Measurements from ENCODE around the gene NTRK3.

NTRK3 gene

GRCh38 chr15:88118035-88118434 lies 138.5 kb downstream of the NTRK3 start:
- no peak for DNase-seq

DNA sequence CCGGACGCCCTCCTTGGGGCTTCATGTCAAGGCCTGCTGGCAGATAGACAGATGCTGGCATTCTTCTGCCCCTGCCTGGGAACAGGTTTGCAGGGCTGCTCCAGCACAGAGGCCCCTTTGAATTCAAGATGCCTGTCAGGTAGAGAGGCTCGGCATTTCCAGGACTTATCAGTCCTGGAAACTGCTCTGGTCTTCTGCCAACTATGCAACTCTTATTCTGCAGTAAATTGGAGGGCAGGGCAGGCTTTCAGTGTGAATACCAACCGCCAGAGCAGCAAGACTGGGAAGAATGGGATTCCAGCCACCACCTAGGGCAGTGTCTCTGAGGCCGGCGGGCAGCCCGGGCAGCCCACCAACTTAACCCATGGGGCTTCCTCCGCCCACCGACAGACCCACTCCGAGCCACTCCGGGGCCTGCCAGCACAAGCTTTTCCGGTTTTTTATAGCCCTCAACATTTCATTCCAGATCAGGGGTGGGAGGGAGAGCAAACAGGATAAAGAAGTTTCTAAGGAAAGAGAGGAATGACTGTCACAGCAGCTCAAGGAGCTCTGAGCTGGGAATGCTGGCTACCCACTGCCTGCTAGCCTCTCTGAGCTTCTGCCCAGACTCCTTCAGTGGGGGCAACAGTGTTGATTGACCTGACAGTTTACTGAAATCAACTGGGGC lies 140.9 kb downstream of the NTRK3 start:
- DNase-seq, result no peak

DNA sequence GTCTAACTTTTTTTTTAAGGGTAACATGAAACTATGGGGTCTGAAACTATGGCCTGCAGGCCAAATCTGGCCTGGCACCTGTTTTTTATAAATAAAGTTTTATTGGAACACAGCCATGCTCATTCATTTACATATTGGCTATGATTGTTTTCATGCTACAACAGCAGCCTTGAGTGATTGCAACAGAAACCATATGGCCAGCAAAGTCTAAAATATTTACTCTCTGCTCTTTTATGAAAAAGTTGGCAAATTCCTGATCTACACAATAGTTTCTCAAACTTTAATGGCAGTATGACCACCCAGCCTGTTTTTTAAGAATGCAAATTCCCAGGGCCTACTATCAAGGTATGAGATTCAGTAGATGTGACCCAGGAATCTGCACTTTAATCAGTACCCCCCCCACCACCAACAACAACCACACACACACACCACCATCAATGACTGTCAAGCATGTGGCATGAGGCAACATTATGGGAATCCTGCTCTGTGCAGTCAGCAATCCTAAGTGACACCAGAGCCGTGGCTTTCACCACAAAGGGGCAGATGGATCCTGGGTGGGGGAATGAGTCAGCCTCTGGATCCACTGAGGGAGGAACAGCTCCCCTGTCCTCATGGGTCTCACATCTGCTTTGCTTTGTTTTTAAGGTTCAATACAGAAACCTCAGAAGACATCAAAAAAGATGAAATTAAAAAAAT lies 142.8 kb downstream of the NTRK3 start:
- peak; percentile 74 for DNase-seq

DNA sequence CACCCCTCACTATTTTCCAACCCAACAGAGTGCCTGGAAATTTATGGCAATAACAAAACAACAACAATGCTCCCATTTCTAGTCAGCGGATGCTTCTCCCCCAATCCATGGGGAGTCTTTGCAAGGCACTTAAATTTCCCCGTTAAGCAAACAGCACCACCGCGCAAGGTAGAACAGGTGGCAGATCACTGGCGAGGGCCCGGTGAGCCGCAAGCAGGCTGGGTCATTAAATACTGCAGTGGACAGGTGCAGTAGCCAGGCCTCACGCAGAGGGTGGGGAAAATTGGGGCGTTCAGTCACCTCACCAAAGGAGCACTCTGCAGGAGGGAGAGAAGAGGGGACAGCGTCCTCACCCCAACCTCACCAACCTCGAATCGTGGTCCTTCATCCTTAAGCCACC lies 147.5 kb downstream of the NTRK3 start:
- DNase-seq, result no peak

DNA sequence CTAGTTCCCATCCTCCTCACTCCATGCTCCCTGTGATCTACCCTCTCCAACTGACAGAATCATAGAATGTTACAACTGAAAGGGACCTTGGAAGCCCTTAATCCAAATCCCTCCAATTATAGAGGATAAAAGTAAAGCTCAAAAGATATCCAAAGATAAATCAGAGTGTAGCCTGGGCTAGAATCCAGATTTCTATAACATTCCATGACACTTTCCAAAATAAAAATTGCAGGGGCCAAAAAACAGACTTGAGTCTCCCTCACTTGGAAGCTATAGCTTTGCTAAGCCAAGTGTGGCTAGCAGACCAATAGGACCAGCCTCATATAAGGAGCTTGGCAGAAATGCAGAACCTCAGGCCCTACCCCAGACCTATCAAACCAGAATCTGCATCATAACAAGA lies 148.1 kb downstream of the NTRK3 start:
- no peak for DNase-seq

DNA sequence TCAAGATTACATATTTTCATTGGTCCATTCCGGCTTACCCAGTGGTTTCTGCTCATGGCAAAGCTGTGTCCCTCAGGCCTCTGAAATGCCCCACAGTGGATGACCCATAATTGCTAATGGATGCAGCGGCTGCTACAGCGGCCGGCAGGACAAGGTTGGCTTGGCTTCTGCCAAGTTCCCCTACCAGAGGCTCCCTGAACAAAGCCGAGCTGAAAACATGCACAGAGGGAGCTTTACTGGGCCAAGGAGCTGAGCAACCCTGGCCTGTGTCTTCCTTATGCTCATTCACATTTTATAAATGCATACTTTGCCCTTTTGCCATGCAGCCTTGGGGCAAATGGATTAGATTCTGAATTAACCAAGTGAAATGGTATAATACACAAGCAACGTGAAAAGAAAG lies 150.5 kb downstream of the NTRK3 start:
- DNase-seq, result no peak

DNA sequence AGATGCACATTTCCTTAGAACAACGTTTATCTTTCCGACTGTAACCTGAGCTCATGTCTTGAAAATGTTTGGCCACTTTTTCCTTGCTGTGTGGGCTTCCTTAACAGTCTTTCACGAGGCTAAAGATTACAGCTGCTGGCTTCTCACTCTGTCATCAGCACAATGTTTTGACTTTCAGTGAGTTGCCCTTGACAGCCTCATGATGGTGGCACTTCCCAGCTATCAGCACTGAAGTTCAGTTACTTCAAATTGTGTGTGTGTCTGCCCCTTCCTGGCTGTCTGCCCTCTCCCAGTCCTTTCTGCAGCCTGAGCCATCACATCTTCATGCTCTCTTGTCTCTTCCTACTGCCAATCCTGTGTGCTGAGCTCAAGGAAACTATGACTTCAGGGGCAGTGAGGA lies 152.2 kb downstream of the NTRK3 start:
- no peak for DNase-seq

DNA sequence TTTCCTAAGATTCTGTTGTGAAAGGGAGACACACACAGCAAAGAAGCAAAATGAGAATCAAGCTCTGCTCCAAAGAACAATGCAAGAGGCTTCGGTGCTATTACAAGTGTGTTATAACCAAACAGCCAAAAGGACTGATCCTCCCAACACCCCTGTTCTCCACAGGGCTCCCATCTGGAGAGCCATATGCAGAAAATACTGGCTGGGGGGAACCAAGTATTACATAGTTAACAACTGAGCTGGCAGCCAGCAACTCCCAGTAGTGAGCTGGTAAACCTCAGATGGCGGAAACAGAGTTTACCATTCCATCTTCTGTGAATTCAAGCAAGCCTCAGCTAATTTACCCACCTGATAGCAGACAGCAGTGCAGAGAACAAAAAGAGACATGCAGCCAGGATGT lies 156.4 kb downstream of the NTRK3 start:
- DNase-seq, result no peak

DNA sequence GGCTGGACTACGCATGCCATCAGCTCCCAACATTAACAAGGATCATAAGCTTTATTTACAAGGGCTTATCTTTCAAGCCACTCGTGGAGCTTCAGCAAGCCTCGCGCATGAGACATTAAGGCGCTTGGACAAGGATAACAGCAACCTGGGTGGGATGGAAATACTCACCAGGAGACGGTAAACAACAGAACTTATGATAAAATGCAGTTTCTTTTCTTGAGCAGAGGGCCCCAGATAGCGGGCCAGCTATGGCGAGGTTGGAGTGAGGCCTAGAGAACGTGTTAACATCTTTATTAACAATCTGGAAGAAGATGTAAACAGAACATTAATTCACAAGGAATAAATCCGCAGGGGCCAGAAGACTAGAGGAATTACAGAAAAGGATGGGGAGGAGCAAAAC lies 158.2 kb downstream of the NTRK3 start:
- DNase-seq, result no peak

DNA sequence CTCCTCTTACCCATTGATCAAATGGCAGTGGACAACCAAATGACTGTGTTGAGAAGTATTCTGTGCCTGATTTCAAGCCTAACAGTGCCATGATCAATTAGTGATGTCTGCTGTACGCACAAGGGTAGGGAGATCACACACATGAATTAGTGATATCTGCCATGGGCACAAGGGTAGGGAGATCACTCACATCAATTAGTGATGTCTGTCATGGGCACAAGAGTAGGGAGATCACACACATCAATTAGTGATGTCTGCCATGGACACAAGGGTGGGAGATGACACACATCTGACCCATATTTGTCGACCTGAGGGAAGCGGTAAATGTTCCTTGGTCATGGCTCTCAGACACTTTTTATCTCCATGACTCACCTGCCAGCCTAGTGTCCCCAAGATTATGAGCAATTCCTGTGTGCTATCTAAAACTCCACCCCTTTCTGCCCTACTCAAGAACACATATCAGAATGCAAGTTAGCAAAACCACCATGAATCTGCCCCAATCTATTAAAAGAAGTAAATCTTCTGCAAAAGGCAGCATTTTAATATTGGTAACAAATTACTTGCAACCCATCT lies 165.0 kb downstream of the NTRK3 start:
- no peak for DNase-seq

DNA sequence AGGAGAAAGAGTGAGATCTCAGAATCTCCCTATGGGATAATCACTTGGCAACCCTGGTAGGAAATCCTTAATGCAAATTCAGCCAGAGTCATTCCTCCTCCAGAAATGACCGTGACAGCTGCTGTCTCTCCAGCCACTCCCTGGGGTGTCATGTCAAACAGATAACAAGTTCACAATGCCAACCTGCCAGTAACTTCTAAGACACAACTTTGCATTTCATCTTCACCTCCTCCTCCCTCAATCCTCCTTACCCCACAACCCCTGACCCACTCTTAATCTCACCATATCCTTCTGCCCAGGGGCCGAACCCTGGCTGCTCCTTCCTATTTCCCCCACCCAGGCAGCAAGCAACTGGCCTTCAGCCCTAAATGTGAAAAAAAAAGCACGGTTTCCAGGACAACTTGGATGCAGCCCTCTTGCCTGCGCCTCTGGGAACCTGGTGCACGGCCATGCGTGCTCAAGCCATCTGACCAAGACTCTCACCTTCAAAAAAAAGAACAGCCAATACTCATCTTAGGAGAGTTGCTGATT lies 166.0 kb downstream of the NTRK3 start:
- no peak for DNase-seq

- no peak for DNase-seq
Observed at GRCh38 chr15:88089731-88090130, 166.8 kb downstream of the NTRK3 start.

DNA sequence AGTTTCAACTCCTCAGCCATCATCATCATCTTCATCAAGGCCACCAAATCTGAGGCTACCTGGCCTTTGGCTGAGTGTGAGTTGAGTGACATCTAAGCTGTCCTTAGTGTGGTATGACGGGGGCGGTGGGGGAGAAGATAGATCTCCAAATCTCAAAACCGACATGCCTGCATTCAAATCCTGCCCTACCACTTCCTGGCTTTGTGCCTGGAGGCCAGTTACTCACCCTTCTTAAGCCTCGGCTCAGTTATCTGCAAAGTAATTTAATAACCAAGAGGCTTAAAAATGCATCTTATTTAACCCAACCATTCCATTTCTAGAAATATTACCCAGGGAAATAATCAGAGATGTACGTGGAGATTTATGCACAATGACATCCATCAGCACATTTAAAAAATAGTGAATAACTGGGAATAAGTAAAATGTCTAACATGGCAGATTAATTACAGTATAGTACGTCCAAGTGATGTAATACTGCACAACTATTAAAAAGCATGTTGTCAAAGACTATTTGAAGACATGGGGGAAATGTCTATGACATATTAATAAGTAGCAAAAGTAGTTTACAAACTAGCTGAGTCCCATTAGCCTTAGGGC lies 167.4 kb downstream of the NTRK3 start:
- peak; percentile 38 for DNase-seq

DNA sequence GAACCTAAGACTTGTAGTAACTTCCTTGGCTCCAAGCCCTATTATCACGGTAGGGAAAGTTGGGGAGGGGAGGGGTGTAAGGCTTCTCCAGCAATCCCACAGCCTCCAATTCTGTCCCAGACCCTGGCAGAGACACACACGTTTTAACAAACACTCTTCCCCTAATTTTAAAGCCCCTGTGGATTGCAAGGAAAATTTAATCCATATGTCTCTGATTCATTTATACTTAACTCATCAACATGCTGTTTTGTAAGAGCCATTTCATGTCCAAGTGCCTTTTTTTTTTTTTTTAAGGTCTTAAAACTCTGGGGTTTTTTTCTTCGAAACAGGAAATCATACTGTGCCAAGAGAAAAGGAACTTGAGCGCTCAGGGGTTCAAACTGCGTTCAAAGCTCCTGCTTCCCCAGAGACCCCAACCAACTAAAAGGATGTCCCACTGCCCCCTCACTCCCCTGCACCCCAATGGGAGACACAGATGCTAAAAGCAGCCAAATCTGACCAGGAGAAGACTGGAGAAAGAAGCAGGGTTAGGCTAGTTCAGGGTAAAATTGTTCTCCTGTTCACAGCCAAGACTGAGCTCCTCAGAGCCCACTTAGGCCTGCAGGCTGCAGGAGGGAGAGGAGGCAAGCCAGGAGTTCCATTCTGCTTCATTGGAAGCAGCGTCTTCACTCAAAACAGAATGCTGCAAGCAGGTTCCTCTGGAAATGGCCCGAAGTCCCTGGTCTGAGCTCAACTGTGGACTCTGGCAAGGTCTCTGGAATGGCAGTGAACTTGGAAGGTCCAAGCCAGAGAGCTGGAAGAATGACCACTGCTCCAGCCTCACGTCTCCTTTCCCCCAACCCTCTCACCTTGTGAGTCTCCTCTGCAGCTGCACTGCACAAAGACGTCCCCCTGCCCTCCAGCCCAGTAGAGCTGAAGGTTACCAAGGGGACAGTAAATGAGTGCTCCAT lies 172.5 kb downstream of the NTRK3 start:
- peak; percentile 66 for DNase-seq

GRCh38 chr15:88080616-88081015 lies 175.9 kb downstream of the NTRK3 start:
- DNase-seq, result no peak

GRCh38 chr15:88077296-88078020 lies 179.1 kb downstream of the NTRK3 start:
- peak; percentile 76 for DNase-seq

DNA sequence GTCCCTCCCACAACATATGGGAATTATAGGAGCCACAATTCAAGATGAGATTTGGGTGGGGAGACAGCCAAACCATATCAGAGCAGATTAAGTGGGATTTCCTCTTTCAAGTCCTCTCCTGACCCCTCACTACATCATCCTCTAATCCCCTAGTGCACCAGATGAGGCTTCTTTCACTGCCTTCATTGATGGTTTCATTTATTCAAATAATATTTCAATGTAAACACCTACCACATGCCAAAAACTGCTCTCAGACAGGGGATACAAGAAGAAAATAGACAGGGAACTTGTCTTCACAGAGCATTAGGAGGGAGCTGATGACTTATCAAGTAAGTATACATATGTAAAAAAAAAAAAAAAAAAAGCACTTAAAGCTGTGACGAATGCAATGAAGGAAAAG lies 180.2 kb downstream of the NTRK3 start:
- DNase-seq, result peak; percentile 38

GRCh38 chr15:88075102-88075501 lies 181.4 kb downstream of the NTRK3 start:
- DNase-seq, result no peak

- DNase-seq, result peak; percentile 12
Observed at GRCh38 chr15:88074386-88074785, 182.2 kb downstream of the NTRK3 start.

DNA sequence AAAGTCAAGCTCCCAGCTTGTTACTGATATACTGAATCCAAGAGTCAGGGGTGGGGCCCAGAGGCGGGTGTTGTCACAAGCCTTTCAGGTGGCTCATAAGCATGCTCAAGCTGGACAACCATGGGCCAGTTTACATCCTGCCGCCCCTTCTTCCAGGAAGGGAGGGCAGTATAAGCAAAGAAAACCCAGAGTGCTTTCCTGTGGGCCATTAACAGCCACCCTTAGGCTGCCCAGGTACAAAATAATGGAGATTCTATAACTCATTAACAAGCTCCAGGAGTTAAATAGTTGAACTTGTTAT lies 183.2 kb downstream of the NTRK3 start:
- DNase-seq, result no peak

DNA sequence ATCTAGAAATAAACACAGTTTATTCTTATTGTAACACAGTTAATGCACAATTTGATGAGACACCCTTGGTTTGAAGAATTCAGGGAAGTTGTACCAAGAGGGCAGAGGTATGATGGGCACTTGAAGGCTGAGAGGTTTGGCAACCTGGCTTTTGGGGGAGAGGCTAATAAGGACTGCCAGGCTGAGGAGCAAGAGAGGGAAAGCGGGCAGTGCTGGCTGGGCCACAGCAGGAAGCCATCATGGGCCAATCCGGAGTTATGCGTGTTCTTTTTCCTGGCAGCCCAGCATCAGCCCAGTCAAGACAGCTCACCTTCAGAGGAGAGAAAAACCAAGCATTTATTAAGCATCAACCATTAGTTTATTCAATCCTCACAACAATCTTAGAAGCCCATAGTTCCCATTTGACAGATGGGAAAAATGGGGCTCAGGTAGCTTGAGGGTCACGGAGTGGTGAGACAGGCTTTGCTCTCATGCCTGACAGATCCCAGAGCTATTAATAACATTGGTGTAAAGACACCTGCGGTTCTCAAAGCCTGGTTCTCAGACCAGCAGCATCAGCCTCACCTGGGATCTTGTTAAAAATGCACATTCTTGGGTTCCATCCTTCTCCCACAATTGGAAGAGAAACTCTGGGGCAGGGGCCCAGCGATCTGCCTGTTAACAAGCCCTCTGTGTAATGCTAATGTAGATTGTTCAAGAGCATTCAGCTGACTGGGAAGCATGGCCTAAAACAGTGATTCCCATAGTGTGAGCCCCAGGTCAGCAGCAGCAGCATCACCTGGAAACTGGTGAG lies 183.7 kb downstream of the NTRK3 start:
- no peak for DNase-seq

All from fibroblast of skin of scalp (primary cell).